Jurkat, Clone E6-1 (cell line): ENCODE measurements around the gene SLC2A1.

Experiments used
- DNase-seq: peaks from one replicate; pipeline ENCODE4 v3.0.0-alpha.2; 2011; ENCODE audit warnings: low read depth, low spot score
- H3K4me3 ChIP-seq: 2 replicates; pipeline ENCODE4 v1.5.1; 2011; ENCODE audit warnings: mild to moderate bottlenecking, low read length, control low read depth, moderate library complexity

SLC2A1 gene

GRCh38 chr1:42981871-42982270, 23.2 kb upstream of the SLC2A1 start:
- no peak for DNase-seq
- no peak overlapping the region for H3K4me3 ChIP-seq

GRCh38 chr1:42981255-42981805, 22.7 kb upstream of the SLC2A1 start:
- no peak overlapping the region for H3K4me3 ChIP-seq
- no peak for DNase-seq

- H3K4me3 ChIP-seq, result no peak overlapping the region
- no peak for DNase-seq
Observed at GRCh38 chr1:42979896-42980800, 21.5 kb upstream of the SLC2A1 start.

DNA sequence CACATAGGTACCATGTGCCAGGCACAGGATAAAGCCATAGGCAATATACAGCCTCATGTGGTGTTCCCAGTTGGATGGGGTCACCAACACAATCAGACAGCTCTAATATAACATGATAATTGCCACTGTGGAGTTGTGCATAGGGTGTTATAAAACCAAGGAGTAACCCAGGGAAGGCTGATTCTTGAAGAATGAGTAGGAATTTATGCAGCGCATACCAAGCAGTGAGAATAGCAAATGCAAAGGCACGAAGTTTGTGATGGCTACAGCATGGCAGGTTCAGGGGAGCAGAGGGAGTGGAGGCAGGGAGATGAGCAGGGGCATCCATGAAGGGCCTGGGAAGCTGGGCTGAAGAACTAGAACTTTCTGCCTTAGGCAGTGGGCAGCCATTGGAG, 20.4 kb upstream of the SLC2A1 start:
- no peak overlapping the region for H3K4me3 ChIP-seq
- no peak for DNase-seq

DNA sequence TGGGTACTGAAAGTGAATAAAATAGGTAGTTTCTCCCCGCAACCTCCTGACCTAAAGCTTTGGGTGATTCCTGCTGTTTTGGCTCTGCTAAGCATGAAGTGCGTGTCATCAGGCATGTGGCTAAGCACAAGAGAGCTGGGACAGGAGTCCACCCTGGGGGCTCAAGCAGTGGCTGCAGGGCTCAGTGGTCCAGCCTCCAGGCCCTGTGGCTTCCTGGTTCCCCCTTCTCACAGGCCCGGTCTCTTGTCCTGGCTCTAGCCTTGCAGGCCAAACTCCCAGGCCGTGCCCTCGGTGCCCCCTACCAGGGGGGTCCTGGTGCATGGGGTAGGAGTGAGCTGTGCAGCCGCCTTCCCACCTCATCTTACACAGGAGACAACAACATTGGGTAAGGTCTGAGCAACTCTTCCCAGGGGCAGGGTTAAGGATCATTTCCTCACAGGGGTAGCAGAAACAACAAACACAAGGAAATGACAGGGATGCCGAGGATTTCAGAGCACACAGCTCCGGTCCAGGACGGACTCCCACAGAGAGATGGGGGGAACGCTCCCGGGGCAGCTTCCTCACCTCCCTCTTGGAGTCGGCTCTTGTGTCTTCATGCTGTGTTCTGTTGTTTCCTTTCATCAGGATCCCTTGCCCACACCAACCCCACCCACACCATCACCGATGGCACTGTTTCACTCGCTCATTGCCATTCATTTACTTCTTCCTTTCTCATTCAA, 19.8 kb upstream of the SLC2A1 start:
- H3K4me3 ChIP-seq, result no peak overlapping the region
- no peak for DNase-seq

- no peak for DNase-seq
- H3K4me3 ChIP-seq, result no peak overlapping the region
Observed at GRCh38 chr1:42977653-42978052, 19.0 kb upstream of the SLC2A1 start.

DNA sequence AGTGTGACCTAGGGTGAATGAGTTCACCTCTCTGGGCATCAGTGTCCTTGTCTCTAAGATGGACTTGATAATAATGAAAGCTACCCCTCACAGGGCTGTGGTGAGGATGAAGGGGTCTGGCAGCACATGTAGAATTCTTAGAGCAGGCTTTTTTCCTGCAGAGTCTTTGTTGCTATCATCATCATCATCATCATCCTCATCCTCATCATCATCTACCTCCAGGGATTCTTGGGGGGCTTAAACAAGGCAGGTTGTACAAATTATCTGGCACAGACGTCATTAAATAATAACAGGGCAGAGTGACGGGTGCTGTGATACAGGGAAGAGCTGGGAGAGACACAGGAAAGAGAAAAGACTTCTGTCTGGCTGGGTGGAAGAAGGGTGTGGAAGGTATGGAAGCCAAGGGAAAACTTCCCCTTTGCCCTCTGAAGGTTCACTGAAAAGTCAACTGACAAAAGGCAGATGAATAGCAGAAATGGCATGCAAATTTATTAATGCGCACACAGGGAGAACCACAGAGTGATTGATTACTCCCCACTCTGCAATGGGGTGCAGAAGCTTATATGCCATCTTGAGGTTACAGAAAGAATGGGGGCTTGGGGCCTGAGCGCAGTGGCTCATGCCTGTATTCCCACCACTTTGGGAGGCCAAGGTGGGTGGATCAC, 17.0 kb upstream of the SLC2A1 start:
- no peak overlapping the region for H3K4me3 ChIP-seq
- DNase-seq, result no peak

- no peak overlapping the region for H3K4me3 ChIP-seq
- no peak for DNase-seq
Observed at GRCh38 chr1:42974767-42975437, 16.2 kb upstream of the SLC2A1 start.

DNA sequence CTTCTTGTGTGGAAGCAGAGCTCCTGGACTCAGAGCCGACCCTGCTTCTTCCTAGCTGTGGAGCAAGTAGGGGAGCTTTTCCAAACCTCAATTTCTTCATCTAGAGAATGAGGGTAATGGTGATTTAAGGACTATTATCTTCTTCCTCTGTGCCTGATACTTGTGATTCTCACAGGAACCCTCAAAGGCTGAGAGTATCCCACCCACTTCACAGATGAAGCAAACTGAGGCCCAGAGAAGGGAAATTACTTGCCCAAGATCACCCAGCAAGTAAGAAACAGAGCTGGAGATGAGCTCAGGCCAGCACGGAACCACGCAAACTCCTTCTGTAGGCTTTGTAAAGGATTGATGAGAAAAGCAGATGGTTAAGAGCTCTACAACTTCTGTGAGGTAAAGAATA, 15.1 kb upstream of the SLC2A1 start:
- H3K4me3 ChIP-seq, result no peak overlapping the region
- DNase-seq, result no peak

GRCh38 chr1:42973286-42973685, 14.6 kb upstream of the SLC2A1 start:
- H3K4me3 ChIP-seq, result no peak overlapping the region
- DNase-seq, result no peak

DNA sequence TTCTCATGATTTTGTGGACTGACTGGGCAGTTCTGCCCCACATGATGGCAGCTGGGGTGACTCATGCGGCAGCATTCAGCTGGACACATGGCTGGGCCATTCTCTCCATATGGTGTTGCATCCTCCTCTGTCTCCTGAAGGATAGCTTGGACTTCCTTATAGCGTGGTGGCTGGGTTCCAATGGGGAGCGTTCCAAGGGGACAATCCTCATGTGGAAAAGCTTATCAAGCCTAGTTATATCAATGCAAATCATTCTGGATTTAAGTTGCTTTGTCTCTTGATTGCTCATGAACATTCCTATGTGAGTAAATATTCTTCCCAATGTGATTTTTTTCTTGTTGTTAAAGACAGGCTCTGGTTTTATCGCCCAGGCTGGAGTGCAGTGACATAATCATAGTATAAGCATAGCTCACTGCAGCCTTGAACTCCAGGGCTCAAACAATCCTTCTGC, 13.2 kb upstream of the SLC2A1 start:
- no peak overlapping the region for H3K4me3 ChIP-seq
- DNase-seq, result no peak

DNA sequence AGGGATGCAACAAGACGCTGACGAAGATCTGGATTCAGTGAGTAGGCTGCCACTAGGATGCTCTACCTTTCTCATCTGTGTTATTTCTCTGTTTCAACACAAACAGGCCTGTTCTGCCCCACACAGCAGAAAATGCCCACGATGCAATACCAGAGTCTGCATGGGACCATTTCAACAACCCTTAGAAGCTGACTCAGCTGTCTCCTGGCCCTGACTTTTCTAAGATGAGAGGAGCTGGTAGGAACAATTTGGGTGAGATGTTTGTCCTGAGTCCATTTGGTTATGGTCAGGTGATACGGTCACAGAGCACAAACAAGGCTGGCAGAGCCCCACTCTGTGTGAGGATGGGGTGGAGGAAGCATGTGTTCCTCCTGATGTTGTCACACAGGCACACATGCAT, 11.5 kb upstream of the SLC2A1 start:
- no peak for DNase-seq
- no peak overlapping the region for H3K4me3 ChIP-seq

DNA sequence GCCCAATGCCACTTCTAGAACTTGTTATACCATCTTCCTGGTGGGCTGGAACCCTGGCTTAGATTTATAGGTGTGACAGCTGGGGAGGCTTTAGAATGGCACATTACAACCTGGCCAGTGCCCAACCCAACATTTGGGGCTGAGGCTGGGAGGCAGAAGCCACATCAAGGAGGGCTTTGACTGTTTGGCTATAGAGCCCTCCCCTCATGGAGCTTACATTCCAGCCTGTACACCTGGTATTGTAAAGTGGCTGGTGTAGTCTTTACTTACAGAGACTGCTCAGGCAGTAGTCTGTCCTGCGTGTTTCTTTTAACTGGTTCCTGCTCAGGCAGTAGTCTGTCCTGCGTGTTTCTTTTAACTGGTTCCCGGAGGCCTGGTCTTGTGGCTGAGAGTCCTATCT, 10.0 kb upstream of the SLC2A1 start:
- no peak overlapping the region for H3K4me3 ChIP-seq
- no peak for DNase-seq

- H3K4me3 ChIP-seq, result no peak overlapping the region
- DNase-seq, result no peak
Observed at GRCh38 chr1:42966688-42967612, 8.3 kb upstream of the SLC2A1 start.

GRCh38 chr1:42965378-42965777, 6.7 kb upstream of the SLC2A1 start:
- DNase-seq, result no peak
- H3K4me3 ChIP-seq, result no peak overlapping the region

DNA sequence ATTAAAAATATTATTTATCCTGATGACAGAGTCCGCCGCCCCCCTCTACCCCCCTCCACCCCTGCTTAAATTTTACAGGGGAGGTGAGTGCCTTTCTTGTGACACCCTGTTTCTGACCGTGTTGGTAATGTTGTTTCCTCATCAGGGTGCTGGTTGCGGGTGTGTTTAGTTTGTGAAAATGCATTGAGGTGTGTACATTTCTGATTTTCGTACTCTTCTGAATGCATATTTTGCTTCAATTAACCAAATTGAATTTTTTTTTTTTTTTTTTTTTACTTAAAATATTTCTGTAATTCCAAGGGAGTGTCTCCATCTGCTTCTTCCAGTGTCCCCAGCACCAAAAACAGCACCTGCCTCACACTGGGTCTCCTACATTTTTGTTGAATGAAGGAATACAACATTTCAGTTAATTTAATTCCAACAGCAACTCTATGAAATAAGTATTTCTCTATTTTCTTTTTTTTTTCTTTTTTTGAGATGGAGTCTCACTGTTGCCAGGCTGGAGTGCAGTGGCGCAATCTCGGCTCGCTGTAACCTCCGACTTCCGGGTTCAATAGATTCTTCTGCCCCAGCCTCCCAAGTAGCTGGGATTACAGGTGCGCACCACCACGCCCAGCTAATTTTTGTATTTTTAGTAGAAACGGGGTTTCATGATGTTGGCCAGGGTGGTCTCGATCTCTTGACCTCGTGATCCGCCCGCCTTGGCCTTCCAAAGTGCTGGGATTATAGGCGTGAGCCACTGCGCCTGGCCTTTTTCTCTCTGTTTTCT, 5.6 kb upstream of the SLC2A1 start:
- DNase-seq, result no peak
- no peak overlapping the region for H3K4me3 ChIP-seq

DNA sequence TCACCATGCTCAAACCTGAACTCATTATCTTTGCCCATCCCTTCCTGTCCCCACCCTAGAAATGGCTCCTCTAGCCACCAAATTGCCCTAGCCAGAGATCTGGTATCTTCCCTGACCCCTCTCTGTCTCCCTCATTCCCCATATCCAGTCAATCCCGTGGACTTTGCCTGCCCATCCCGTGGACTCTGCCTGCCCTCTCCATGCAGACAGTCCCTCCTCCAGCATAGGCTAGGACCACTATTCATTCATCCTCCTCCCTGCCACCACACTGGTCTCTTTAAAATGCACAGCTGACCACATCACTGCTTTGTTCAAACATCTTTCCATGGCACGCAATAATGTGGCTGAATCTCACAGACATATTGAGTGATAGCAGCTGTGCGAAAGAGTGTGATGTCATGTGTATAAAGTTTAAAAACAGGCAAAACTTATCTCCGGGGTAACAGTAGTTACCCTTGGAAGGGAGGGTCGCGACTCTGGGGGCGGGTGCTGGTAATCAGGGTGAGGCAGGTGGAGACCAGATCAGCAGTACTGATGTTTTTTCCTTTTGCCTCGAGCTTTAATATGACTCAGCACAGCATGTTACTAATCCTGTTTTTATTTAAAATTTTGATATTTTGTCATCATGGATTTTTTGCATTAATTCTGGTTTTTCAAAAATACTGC, 4.8 kb upstream of the SLC2A1 start:
- H3K4me3 ChIP-seq, result no peak overlapping the region
- DNase-seq, result no peak
